ENCODE results near the gene C16orf78.

Gene C16orf78

GRCh38 chr16:49436181-49436580, 62.6 kb downstream of the C16orf78 start:
- no peak for DNase-seq

GRCh38 chr16:49437344-49437743, 63.7 kb downstream of the C16orf78 start:
- DNase-seq = no peak

- no peak for DNase-seq
Observed at GRCh38 chr16:49439050-49439449, 65.4 kb downstream of the C16orf78 start.

GRCh38 chr16:49439676-49440075, 66.1 kb downstream of the C16orf78 start:
- no peak for DNase-seq

- DNase-seq = no peak
Observed at GRCh38 chr16:49440156-49441065, 66.8 kb downstream of the C16orf78 start.

- DNase-seq = peak; percentile 52
Observed at GRCh38 chr16:49441366-49441780, 67.8 kb downstream of the C16orf78 start.

GRCh38 chr16:49442805-49443204, 69.2 kb downstream of the C16orf78 start:
- DNase-seq = no peak

GRCh38 chr16:49443576-49443975, 70.0 kb downstream of the C16orf78 start:
- DNase-seq = no peak

GRCh38 chr16:49446805-49447204, 73.2 kb downstream of the C16orf78 start:
- no peak for DNase-seq

All from activated CD4-positive, CD25-positive, alpha-beta regulatory T cell treated with anti-CD3 and anti-CD28 coated beads, Interleukin-2, amount 50 U/mL, for 72 hours (primary cell).